Measurements from ENCODE around the gene HHAT.

- TF ChIP-seq CTCF (conservative IDR thresholded peaks at IDR 0.05; ENCODE audit: low read length) (no peak), EZH2phosphoT487 (IDR thresholded peaks at IDR 0.05; ENCODE audit: borderline replicate concordance) (no peak)
These were observed 242.9 kb downstream of the HHAT start for GRCh38 chr1:210571356-210572284.

Data from Loucy (cell line).